H1 (cell line): Measurements from ENCODE around the gene CCDC120. TPM values are rescaled to one million over a fixed set of nuclear protein-coding genes. Genes with fewer than 3 reads are reported as not detected.

Experiments used
- CTCF ChIA-PET: fragments of 300-600 bp; sonication (Branson Sonifier 250); formaldehyde crosslinking; loops from one replicate; lab custom pipeline; 2021; ENCODE audit not compliant: partially characterized antibody; lab: Charles Lee
- POLR2A ChIA-PET: fragments of 300-600 bp; sonication (Branson Sonifier 250); formaldehyde crosslinking; loops from one replicate; lab custom pipeline; 2021; ENCODE audit warnings: inconsistent platforms; ENCODE audit not compliant: partially characterized antibody; lab: Charles Lee
- DNase-seq, 2 experiments: peaks; one replicate each; pipeline versions ENCODE4 v3.0.0 to v3.0.0-alpha.2; 2010 to 2022; ENCODE audit warnings: low spot score in 2 of 2, low read depth in 1 of 2, mixed read lengths in 1 of 2
- FAIRE-seq: peaks from 2 replicates; lab custom pipeline; 2011; peaks lifted over from hg19 to GRCh38; lab: Jason Lieb, UNC
- H2AFZ ChIP-seq: 2 replicates; pipeline ENCODE4 v1.8.1; 2012; ENCODE audit warnings: low read length, inconsistent platforms
- H2AK5ac ChIP-seq: 2 replicates; pipeline ENCODE4 v1.6.1; 2013; ENCODE audit warnings: low read depth, low read length
- H2BK120ac ChIP-seq: replicated peaks from 2 replicates; pipeline ENCODE3; 2013; ENCODE audit warnings: low read depth, low read length, inconsistent platforms
- H2BK12ac ChIP-seq: 2 replicates; pipeline ENCODE4 v1.6.1; 2013; ENCODE audit warnings: low read depth, low read length
- H2BK15ac ChIP-seq: 2 replicates; pipeline ENCODE4 v1.6.1; 2013; ENCODE audit warnings: low read length
- H2BK20ac ChIP-seq: 2 replicates; pipeline ENCODE4 v1.6.1; 2013; ENCODE audit warnings: low read length
- H2BK5ac ChIP-seq: 2 replicates; pipeline ENCODE4 v1.6.1; 2013; ENCODE audit warnings: low read depth, low read length
- H3K14ac ChIP-seq: 2 replicates; pipeline ENCODE4 v1.6.1; 2013; ENCODE audit warnings: inconsistent platforms; ENCODE audit not compliant: insufficient read length
- H3K18ac ChIP-seq: 2 replicates; pipeline ENCODE4 v1.6.1; 2013; ENCODE audit warnings: low read length; ENCODE audit errors: extremely low read depth
- H3K23ac ChIP-seq: 2 replicates; pipeline ENCODE4 v1.6.1; 2013; ENCODE audit warnings: inconsistent platforms; ENCODE audit not compliant: insufficient read length
- H3K23me2 ChIP-seq: 2 replicates; pipeline ENCODE4 v1.6.1; 2013; ENCODE audit warnings: low read depth, low read length
- H3K27ac ChIP-seq: 2 replicates; pipeline ENCODE4 v1.6.1; 2011; ENCODE audit warnings: low read depth, low read length, inconsistent platforms
- H3K27me3 ChIP-seq, 4 experiments: replicated peaks in 1 of 4; 1 replicate in 1 of 4; 2 replicates in 3 of 4; pipeline versions ENCODE4 v1.6.1 to v1.8.1; 2011 to 2013; ENCODE audit warnings: low read length in 3 of 4, mild to moderate bottlenecking in 3 of 4, inconsistent platforms in 2 of 4, mixed read lengths in 2 of 4, moderate library complexity in 1 of 4; ENCODE audit not compliant: control insufficient read depth in 3 of 4, insufficient read depth in 3 of 4; ENCODE audit errors: extremely low read depth in 1 of 4
- H3K36me3 ChIP-seq, 4 experiments: 2 replicates each; pipeline versions ENCODE4 v1.6.1 to v1.8.1; 2011 to 2013; ENCODE audit warnings: mild to moderate bottlenecking in 4 of 4, low read length in 3 of 4, moderate library complexity in 2 of 4, control low read depth in 1 of 4, inconsistent platforms in 1 of 4; ENCODE audit not compliant: insufficient read depth in 4 of 4, control insufficient read depth in 2 of 4
- H3K4ac ChIP-seq: replicated peaks from 2 replicates; pipeline ENCODE3; 2013; ENCODE audit warnings: low read length, low read depth, mixed read lengths, inconsistent platforms; ENCODE audit not compliant: insufficient read length
- H3K4me1 ChIP-seq, 4 experiments: replicated peaks in 1 of 4; 1 replicate in 1 of 4; 2 replicates in 3 of 4; pipeline versions ENCODE4 v1.6.1 to v1.8.1; 2011 to 2013; ENCODE audit warnings: low read length in 3 of 4, inconsistent platforms in 2 of 4, mixed read lengths in 1 of 4; ENCODE audit not compliant: insufficient read depth in 4 of 4, control insufficient read depth in 3 of 4
- H3K4me2 ChIP-seq, 2 experiments: 2 replicates each; pipeline versions ENCODE4 v1.6.1 to v1.8.1; 2011 to 2013; ENCODE audit warnings: low read depth in 2 of 2, low read length in 2 of 2, control low read depth in 1 of 2, inconsistent platforms in 1 of 2, mild to moderate bottlenecking in 1 of 2; ENCODE audit not compliant: insufficient read depth in 1 of 2
- H3K4me3 ChIP-seq, 4 experiments: fragments of 200-600, 300-600 bp in 1 of 4; sonication (generic), shearing (Covaris generic), sonication (Bioruptor Twin) in 1 of 4; 2 replicates each; pipeline versions ENCODE4 v1.5.1 to v1.8.1; 2011 to 2016; ENCODE audit warnings: low read length in 4 of 4, low read depth in 3 of 4, control low read depth in 2 of 4, inconsistent platforms in 2 of 4, mild to moderate bottlenecking in 2 of 4, mixed read lengths in 1 of 4, moderate library complexity in 1 of 4; ENCODE audit not compliant: insufficient read depth in 2 of 4; ENCODE audit errors: extremely low read depth in 1 of 4
- H3K56ac ChIP-seq: replicated peaks from 2 replicates; pipeline ENCODE3; 2013; ENCODE audit warnings: low read depth, mild to moderate bottlenecking, mixed read lengths, low read length, inconsistent platforms; ENCODE audit not compliant: insufficient read length
- H3K79me1 ChIP-seq: 2 replicates; pipeline ENCODE4 v1.6.1; 2013; ENCODE audit warnings: low read depth, low read length, control low read depth
- H3K79me2 ChIP-seq, 2 experiments: 2 replicates each; pipeline versions ENCODE4 v1.6.1 to v1.8.1; 2012 to 2013; ENCODE audit warnings: low read length in 2 of 2, mild to moderate bottlenecking in 2 of 2, inconsistent platforms in 1 of 2; ENCODE audit not compliant: insufficient read depth in 2 of 2, control insufficient read depth in 1 of 2
- H3K9ac ChIP-seq, 4 experiments: replicated peaks in 1 of 4; 1 replicate in 1 of 4; 2 replicates in 3 of 4; pipeline versions ENCODE4 v1.6.1 to v1.8.1; 2011 to 2013; ENCODE audit warnings: low read depth in 3 of 4, low read length in 3 of 4, control low read depth in 2 of 4, mild to moderate bottlenecking in 2 of 4, moderate library complexity in 2 of 4, inconsistent platforms in 1 of 4; ENCODE audit errors: extremely low read depth in 1 of 4
- H3K9me3 ChIP-seq, 2 experiments: 2 replicates each; pipeline versions ENCODE4 v1.6.1 to v1.8.1; 2012 to 2013; ENCODE audit warnings: mild to moderate bottlenecking in 2 of 2, moderate library complexity in 2 of 2, control low read depth in 1 of 2, inconsistent platforms in 1 of 2, low read depth in 1 of 2, low read length in 1 of 2, mixed read lengths in 1 of 2; ENCODE audit not compliant: insufficient read depth in 2 of 2
- H4K20me1 ChIP-seq, 2 experiments: replicated peaks in 1 of 2; 2 replicates each; pipeline versions ENCODE3 to v1.8.1; 2011 to 2013; ENCODE audit warnings: inconsistent platforms in 2 of 2, low read length in 2 of 2, mild to moderate bottlenecking in 1 of 2; ENCODE audit not compliant: insufficient read depth in 2 of 2, control insufficient read depth in 1 of 2
- H4K5ac ChIP-seq: 2 replicates; pipeline ENCODE4 v1.6.1; 2013; ENCODE audit warnings: low read length, low read depth, mixed read lengths, inconsistent platforms; ENCODE audit not compliant: insufficient read length
- H4K8ac ChIP-seq: 2 replicates; pipeline ENCODE4 v1.8.0; 2013; ENCODE audit warnings: mild to moderate bottlenecking, moderate library complexity, low read length, inconsistent platforms; ENCODE audit not compliant: insufficient read depth; ENCODE audit errors: extremely low read depth
- H4K91ac ChIP-seq: replicated peaks from 2 replicates; pipeline ENCODE3; 2013; ENCODE audit warnings: low read length, mixed read lengths, inconsistent platforms; ENCODE audit not compliant: insufficient read length
- WGBS, 2 experiments: shearing (Covaris generic) in 1 of 2; methylation state at CpG; one replicate each; pipeline versions ENCODE4 v1.1.6 to v1.1.7; 2013 to 2015; ENCODE audit warnings: low lambda C conversion rate in 2 of 2, mixed read lengths in 2 of 2, inconsistent platforms in 1 of 2, low coverage in 1 of 2, missing lambda C conversion rate in 1 of 2; ENCODE audit not compliant: insufficient replicate concordance in 2 of 2, insufficient coverage in 1 of 2, insufficient read length in 1 of 2; ENCODE audit errors: extremely low coverage in 1 of 2, missing lambda C conversion rate in 1 of 2; 5-methylcytosine and 5-hydroxymethylcytosine counted together
- polyA plus RNA-seq, 7 experiments: library from polyadenylated mRNA; depleted of rRNA in 3 of 7; stranded (reverse) in 5 of 7; unstranded in 2 of 7; fragments of >200 nt in 5 of 7; fragments of 200-250 nt in 2 of 7; gene quantifications; 1 replicate in 5 of 7; 2 replicates in 1 of 7; 4 replicates in 1 of 7; pipeline versions ENCODE4 v1.2.1 to v1.2.3, GENCODE V29; 2011 to 2013; ENCODE audit warnings: missing spikeins in 2 of 7, mixed read lengths in 2 of 7
- total RNA-seq: library from RNA; stranded (reverse); fragmentation: NEBNext Ultra II Directional; extraction: Animal tissue kit (Norgen Biotek cat#: 25700); gene quantifications from 2 replicates; pipeline ENCODE4 v1.2.1, GENCODE V29; 2021

The CCDC120 gene
- total and polyA plus RNA-seq, 2 of the 8 experiments (the other 6 are each of a cell fraction or from before 2014, with no cell fraction given): 4.9 to 11.9 TPM

GRCh38 chrX:49108641-49109040 is 49.8 kb downstream of the CCDC120 start:
- Histone ChIP-seq H3K18ac (no peak overlapping the region), H3K4me3 (no peak overlapping the region), H2AFZ (no peak overlapping the region), H3K9ac (no peak overlapping the region), H2BK12ac (no peak overlapping the region), H2BK120ac (no peak overlapping the region), H3K56ac (no peak overlapping the region), H3K14ac (no peak overlapping the region), H3K23ac (no peak overlapping the region), H4K5ac (no peak overlapping the region), H3K4ac (no peak overlapping the region), H3K27me3 (no peaks in the 10 kb centered on the region), H2BK15ac (no peak overlapping the region), H3K36me3 (peaks cover 0 to 3% (median 3%) of the 10 kb centered on the region in 4 experiments; a peak in 5 of 8 replicates), H3K23me2 (no peaks in the 10 kb centered on the region), H3K79me1 (no peaks in the 10 kb centered on the region), H4K20me1 (no peaks in the 10 kb centered on the region), H4K91ac (no peak overlapping the region), H3K27ac (no peak overlapping the region), H3K4me2 (no peak overlapping the region), H3K79me2 (no peaks in the 10 kb centered on the region), H3K9me3 (no peaks in the 10 kb centered on the region), H2AK5ac (no peak overlapping the region), H4K8ac (no peak overlapping the region), H2BK20ac (no peak overlapping the region), H2BK5ac (no peak overlapping the region), H3K4me1 (no peaks in the 10 kb centered on the region)
- no peak for DNase-seq
- 100% methylated on average over 1 of the region's 2 CpGs; no CpG with 5 or more reads in 1 of the 2 experiments for WGBS, 2 experiments
- ChIA-PET POLR2A (no interaction called here), CTCF (interaction anchor here (0.7 kb wide), 1 partner anchor 40 kb away, joined by 3 read pairs; no protein-coding TSS in a partner anchor)
- no peak for FAIRE-seq
